Measurements from ENCODE around the gene ALPK1.

DNA sequence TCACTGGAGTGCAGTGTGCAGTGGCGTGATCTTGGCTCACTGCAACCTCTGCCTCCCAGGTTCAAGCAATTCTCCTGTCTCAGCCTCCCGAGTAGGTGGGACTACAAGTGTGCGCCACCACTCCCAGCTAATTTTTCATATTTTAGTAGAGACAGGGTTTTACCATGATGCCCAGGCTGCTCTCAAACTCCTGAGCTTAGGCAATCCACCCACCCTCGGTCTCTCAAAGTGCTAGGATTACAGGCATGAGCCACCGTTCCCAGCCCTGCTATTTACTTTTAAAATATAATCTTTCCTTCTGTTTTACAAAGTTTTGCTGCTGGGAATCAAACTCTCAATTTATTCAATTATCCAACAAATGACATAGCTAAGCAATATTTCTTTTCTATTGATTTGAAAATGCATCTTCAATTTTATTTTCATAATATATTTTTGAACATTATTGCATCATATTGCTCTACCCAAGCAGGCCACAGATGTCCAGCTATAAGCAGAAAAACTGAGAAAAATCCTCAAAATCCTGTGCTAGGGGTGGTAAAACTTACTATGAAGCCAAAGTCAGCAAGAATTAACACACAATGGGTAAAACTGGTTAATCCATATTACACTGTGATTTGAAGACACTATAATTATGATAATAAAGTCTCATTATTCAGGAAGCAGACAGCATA, 16.6 kb upstream of the ALPK1 start:
- TF ChIP-seq, protein P1, sequence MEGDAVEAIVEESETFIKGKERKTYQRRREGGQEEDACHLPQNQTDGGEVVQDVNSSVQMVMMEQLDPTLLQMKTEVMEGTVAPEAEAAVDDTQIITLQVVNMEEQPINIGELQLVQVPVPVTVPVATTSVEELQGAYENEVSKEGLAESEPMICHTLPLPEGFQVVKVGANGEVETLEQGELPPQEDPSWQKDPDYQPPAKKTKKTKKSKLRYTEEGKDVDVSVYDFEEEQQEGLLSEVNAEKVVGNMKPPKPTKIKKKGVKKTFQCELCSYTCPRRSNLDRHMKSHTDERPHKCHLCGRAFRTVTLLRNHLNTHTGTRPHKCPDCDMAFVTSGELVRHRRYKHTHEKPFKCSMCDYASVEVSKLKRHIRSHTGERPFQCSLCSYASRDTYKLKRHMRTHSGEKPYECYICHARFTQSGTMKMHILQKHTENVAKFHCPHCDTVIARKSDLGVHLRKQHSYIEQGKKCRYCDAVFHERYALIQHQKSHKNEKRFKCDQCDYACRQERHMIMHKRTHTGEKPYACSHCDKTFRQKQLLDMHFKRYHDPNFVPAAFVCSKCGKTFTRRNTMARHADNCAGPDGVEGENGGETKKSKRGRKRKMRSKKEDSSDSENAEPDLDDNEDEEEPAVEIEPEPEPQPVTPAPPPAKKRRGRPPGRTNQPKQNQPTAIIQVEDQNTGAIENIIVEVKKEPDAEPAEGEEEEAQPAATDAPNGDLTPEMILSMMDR (IDR thresholded peaks at IDR 0.05) = no peak
- TF ChIP-seq EZH2 (IDR thresholded peaks at IDR 0.05; ENCODE audit: borderline replicate concordance, insufficient read depth, low read depth, low read length, poor library complexity, severe bottlenecking) = no peak
